ENCODE data around the gene USH1C.

USH1C gene

DNA sequence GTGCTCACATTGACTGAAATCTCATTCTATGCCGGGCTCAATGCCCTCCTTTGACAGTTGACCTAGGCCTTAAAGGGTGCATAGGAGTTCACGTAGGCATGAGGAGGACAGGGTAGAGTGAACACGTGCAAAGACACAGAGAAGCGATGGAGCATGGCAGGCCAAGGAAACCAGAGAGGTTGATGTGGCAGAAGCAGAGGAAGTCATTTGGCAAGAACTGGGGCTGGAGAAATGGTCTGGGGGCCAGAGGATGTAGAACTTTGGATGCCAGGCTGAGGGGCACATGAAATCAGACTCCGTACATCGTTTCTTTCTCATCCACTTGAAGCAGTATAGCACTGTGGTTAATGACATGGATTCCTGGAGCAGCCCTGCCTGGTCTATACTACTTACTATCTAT, 54.0 kb downstream of the USH1C start:
- no peak for DNase-seq
- intact Hi-C loops (cut with DNase I), result no loop called here

DNA sequence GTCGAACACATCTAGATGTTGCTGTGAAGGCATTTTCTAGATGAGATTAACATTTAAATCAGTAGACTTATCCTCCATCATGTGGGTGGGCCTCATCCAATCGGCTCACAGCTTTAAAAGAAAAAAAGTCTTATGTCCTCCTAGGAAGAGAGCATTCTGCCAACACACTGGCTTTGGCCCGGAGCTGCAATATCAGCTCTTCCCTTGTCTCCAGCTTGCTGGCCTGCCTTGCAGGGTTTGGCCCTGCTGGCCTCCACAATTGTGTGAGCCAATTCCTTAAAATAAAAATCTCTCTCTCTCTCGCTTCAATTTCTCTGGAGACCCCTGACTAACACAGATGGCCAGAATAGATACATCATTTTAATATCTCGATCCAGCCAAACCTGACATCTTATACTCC, 54.5 kb downstream of the USH1C start:
- intact Hi-C loops (cut with DNase I), result no loop called here
- DNase-seq, result peak in 1 of 42 donors; percentile 10

- no peak for DNase-seq
- intact Hi-C loops (cut with DNase I), result no loop called here
Observed at GRCh38 chr11:17488563-17488962, 55.7 kb downstream of the USH1C start.

GRCh38 chr11:17486646-17487045, 57.6 kb downstream of the USH1C start:
- intact Hi-C loops (cut with DNase I), result no loop called here
- DNase-seq, result no peak

DNA sequence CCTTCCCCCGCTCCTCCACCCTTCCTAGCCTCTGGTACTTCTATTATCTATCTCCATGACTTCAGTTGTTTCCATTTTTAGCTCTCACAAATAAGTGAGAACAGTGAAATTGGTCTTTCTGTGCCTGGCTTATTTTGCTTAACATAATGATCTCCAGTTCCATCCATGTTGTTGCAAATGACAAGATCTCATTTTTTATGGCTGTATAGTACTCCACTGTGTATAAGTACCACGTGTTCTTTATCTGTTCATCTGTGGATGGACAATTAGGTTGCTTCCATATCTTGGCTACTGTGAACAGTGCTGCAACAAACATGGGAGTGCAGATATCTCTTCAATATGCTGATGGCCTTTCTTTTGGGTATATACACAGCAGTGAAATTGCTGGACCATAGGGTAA, 60.7 kb downstream of the USH1C start:
- DNase-seq, result no peak
- intact Hi-C loops (cut with DNase I), result no loop called here

- intact Hi-C loops (cut with DNase I), result no loop called here
- DNase-seq, result no peak
Observed at GRCh38 chr11:17481905-17482304, 62.3 kb downstream of the USH1C start.

DNA sequence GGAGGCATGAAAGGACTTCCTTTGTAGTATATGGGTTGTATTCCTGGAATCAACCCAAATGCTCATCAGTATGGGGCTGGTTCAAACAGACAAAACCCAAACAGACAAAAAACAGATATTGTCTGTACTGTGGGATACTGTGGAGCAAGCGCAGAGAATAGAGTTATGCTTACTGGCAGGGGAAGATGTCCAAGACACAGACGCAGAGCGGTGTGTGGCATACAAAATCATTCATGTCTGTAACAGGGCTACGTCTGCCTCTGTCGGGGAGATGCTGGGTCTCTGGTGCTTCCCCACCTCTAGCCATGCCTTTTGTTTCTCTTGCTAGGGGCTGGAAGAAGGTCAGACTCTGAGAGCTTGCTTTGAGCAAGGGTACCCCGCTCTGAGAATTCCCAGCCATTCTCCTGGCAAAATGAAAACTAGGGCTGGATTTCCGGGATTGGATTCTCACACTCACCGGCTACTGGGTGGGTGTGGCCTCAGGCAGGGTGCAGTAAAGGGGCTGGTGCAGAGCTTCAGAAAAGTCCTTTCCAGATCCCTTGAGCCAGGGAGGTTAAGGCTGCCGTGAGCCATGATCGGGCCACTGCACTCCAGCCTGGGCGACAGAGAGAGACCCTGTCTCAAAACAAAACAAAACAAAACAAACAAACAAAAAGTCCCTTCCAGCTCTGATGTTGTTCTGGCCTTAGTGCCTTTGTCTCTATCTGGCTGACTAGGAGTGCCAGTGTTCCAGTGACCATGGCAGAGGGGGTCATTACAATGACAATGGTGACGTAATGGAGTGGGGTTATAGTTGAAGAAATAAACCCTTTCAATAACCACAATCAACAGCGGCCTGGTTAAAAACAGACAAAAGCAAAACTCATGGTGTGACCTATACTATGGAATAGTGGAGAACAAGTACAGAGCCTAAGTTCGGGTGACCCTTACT, 64.7 kb downstream of the USH1C start:
- intact Hi-C loops (cut with DNase I), result no loop called here
- DNase-seq, result peak in 36 of 42 donors; percentile 14 to 77 (median 50)

GRCh38 chr11:17478070-17478469, 66.1 kb downstream of the USH1C start:
- no peak for DNase-seq
- intact Hi-C loops (cut with DNase I), result no loop called here

DNA sequence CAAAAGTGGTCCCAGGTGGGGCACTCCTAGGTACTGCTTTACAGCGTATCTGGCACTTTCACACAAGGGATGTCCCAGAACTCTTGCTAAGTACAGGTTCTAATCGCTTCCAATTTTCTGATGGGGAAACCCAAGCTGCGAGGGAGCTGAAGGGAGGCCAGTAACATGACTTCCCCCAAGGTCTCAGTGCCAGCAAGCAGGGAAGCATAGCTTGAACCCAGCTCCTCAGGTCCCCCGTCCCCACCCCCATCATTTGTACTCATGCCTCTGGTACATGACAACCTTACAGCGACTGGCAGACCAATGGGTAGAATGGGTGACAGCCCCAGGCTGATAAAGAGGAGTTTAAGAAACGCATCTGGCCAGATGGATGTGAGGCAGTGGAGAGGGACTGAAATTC, 66.9 kb downstream of the USH1C start:
- intact Hi-C loops (cut with DNase I), result no loop called here
- no peak for DNase-seq

DNA sequence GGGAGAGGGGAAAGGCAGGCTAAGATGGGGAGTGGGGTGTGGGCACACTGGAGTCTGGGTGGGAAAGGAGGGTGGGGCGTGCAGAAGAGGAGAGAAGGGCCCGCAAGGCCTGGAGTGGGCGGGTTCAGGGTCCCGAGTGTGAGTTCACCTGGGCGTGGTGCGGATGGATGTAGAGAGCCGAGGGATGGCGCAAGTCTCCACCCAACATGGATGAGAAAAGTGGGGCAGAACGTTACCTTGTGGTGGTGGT, 67.2 kb downstream of the USH1C start:
- peak in 1 of 42 donors; percentile 7 for DNase-seq
- intact Hi-C loops (cut with DNase I), result no loop called here

DNA sequence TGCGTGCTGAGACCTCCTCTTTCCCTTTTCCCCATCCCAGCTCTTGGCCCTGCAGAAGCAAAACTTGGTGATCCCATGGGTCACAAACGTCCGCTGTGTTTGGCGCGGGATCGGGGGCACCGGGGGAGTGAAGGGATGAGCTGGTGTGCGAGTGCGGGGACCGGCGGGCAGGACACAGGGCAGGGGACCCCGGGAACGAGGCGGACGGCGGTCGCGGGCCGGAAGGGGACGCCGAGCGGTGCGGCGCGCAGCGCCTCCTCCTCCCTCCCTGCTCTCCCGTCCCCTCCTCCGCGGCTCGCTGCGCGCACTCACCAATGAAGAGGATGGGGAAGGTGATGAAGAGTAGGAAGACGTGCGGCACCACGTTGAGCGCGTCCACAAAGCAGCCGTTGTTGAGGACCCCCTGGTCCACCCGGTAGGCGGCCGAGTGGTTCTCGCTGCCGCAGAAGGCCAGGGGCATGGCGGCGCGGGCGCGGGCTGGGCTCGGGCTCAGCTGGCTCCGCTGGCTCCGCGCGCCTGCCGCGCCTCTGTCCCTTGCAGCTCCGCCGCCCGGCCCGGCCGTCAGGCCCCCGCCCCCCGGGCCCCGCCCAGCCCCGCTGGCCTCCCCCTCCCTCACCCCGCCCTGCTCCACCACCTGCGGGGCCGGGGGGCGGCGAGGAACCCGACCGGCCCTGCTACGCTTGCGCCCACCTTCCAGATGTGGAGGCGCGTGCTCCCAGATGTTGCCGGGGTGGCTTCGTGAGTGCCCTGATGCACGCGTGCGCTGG, 67.7 kb downstream of the USH1C start, which contains the start of gene ABCC8:
Gene ABCC8 (minus strand): TSS at position 529 of the 767 bp plus-strand sequence. CDS start 69 bp downstream, at position 460.
- intact Hi-C loops (cut with DNase I), result no loop called here
- peak in 39 of 42 donors; percentile 13 to 75 (median 48) for DNase-seq

- DNase-seq, result peak in 39 of 42 donors; percentile 13 to 74 (median 43)
- intact Hi-C loops (cut with DNase I), result no loop called here
Observed at GRCh38 chr11:17475666-17476316, 68.4 kb downstream of the USH1C start.

DNA sequence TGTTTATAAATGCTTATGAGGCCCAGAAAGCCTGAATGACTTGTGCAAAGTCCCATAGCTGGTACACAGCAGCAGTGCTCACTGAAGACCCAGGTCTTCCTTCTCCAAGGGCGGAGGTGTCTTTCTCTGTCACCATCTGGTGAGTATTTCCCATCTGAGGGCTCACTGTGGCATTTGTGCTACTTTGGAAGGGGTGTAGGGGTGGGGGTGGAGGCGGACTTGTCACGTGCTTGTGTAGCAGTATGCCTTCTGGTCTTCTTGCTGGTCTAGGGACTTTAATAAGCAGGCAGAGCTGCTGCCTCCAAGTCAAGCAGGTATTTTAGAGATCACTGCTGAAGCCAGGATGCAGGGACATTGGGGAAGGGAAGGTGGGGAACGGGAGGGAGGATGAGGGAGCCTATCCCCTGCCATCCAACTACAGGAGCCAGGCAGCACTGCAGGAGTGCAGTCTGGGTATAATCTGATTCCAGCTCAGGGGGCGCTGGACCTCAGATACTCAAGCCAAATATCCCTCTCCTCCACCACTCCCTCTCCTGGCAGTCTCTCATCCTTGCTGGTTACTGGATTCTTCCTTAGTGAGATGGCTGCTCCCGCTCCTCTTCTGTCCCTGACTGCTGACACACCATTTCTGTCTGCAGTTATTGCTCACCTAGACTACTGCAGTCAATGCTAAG, 71.0 kb downstream of the USH1C start:
- no peak for DNase-seq
- intact Hi-C loops (cut with DNase I), result no loop called here

GRCh38 chr11:17472467-17472866, 71.7 kb downstream of the USH1C start:
- DNase-seq, result no peak
- intact Hi-C loops (cut with DNase I), result no loop called here

DNA sequence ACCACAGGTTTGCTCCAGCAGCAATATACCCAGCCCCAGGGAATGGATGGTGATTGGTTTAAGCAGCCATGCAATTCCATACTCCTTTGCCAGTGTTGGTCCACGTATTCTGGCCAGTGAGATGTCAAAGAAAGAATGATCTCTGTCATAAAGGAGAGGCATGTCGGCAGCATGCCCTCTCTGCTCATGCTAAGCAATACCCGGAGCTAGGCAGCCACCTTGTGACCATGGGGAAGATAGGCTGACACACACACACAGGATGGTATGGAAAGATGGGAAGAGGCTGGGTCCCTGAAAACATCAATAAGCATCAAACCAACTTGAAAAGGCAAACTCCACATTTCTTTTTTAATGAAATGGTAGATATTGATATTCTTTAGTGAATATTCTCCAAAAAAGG, 72.7 kb downstream of the USH1C start:
- no peak for DNase-seq
- intact Hi-C loops (cut with DNase I), result no loop called here

DNA sequence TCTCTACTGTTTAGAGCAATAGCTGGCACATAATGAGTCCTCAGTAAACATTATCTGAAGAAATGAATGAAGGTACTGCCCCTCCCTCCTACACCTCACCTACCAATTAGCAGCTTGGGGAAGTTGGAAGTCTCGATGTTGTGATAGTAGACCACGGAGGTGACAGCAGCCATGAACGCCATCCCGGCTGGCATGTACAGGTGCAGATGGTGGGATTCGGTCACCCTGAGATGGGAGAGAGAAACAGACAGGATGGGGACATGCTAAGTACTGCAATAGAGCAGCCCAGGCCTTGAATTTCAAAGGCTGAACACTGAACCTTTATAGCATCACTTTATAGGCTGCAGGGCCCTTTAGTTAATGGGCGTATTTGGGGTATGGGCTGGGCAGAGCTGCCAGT, 74.2 kb downstream of the USH1C start:
- DNase-seq, result no peak
- intact Hi-C loops (cut with DNase I), result no loop called here

DNA sequence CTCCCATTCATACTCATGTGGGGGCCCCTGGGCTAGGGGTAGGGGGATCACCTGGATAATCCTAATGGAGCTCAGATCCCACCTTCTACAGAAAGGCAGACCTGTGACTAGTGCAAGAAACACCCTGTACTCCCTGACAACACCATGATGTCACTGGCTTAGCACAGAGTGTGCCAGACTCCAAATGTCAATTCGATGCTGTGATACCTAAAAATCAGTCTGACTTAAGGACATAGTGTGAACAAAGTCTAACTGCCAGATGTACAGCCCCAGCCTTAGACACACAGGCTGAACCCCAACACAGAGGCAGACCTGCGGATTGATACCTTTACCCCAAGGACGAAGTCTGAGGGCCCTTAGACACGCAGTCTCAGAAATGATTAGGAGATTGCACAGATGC, 76.1 kb downstream of the USH1C start:
- DNase-seq, result no peak

GRCh38 chr11:17463546-17464174, 80.6 kb downstream of the USH1C start:
- DNase-seq, result no peak
- intact Hi-C loops (cut with DNase I), result no loop called here

More for the DNA sequence above, 76.1 kb downstream of the USH1C start:
- intact Hi-C loops (cut with DNase I), result no loop called here

DNA sequence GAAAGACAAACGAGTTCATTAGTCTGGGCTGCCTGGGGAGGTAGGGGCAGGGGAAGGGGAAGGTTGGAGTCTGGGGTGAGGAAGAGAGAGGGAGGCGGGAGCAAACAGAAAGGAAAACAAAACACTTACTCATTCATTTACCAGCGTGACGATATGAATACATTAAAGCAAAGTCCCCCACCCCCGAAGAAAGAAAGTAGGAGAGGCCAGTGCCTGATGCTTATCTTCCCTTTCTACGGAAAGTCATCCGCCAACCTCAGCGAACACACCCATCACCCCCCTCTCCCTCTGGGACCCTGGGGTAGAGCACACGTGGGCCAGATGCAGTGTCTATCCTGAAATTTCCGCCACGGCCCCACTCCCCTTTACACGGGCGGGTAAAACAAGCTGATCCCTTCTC, 81.3 kb downstream of the USH1C start:
- intact Hi-C loops (cut with DNase I), result no loop called here
- DNase-seq, result no peak
